Peyer's patch (tissue), 4 donors: Measurements from ENCODE around the gene DDX31. TPM values are rescaled to one million over a fixed set of nuclear protein-coding genes. Genes with fewer than 3 reads are reported as not detected.

Experiments used
- DNase-seq, 3 donors: peaks; one replicate each; pipeline ENCODE4 v3.0.0-alpha.2; 2017 to 2019
- H3K27ac ChIP-seq, 4 donors: fragments of 200-600 bp; sonication (generic); one replicate each; pipeline ENCODE4 v1.5.1; 2016 to 2019
- H3K27me3 ChIP-seq, 2 donors: fragments of 200-600 bp; sonication (generic); one replicate each; pipeline ENCODE4 v1.5.1; 2019
- H3K36me3 ChIP-seq, 3 donors: fragments of 200-600 bp; sonication (generic); one replicate each; pipeline ENCODE4 v1.5.1; 2016 to 2019
- H3K4me1 ChIP-seq, 4 donors: fragments of 200-600 bp; sonication (generic); one replicate each; pipeline ENCODE4 v1.5.1; 2016 to 2019
- H3K4me3 ChIP-seq, 4 donors: fragments of 200-600 bp; sonication (generic); 1 replicate in 3 of 4; 2 replicates in 1 of 4; pipeline ENCODE4 v1.5.1; 2016 to 2019; ENCODE audit warnings: mild to moderate bottlenecking in 1 of 4
- H3K9me3 ChIP-seq, 4 donors: fragments of 200-600 bp; sonication (generic); one replicate each; pipeline ENCODE4 v1.5.1; 2016 to 2019; ENCODE audit warnings: mild to moderate bottlenecking in 1 of 4
- CTCF ChIP-seq, 6 experiments: fragments of 450-650 bp in 4 of 6; fragments of 200-600 bp in 2 of 6; sonication (generic) in 1 of 6; IDR thresholded peaks; one replicate each; pipeline ENCODE4 v1.5.1; 2017 to 2019; ENCODE audit warnings: antibody characterized with exemption in 6 of 6, mild to moderate bottlenecking in 3 of 6, moderate library complexity in 1 of 6
- POLR2A ChIP-seq, 2 donors: fragments of 450-650 bp; IDR thresholded peaks; one replicate each; pipeline ENCODE4 v1.5.1; 2017; ENCODE audit warnings: antibody characterized with exemption in 2 of 2, mild to moderate bottlenecking in 2 of 2, moderate library complexity in 2 of 2
- total RNA-seq, 4 donors: library from RNA; depleted of rRNA; stranded (reverse); fragments of >200 nt; gene quantifications; one replicate each; pipeline ENCODE4 v1.1.0, GENCODE V29; 2016

Gene DDX31
- total RNA-seq, 4 donors from 2014 or later = 4.9 to 14.0 (median 9.0) TPM

DNA sequence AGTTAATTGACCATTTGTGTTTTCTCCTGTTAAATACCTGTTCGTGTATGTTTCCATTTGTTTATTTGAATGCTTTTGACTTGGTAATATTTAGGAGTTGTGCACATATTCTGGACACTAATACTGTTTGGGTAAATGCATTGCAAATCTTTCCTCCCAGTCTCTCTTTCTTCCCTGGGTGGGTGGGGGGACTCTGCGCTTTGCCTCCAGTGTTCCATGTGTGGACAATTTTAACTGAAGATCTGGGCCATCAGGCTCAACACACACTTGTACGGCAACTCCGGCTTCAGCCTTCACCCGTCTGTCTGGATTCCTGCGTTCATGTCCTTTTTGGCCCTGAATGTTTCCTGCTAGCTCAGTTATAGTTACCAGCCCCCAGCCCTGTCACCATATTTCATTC, 40.5 kb upstream of the DDX31 start:
- H3K27me3 ChIP-seq = no peaks in the 10 kb centered on the region
- TF ChIP-seq POLR2A (IDR thresholded peaks at IDR 0.05) (no peak), CTCF (IDR thresholded peaks at IDR 0.05) (no peak)
- H3K4me3 ChIP-seq = no peak overlapping the region
- H3K9me3 ChIP-seq = no peaks in the 10 kb centered on the region
- no peaks in the 10 kb centered on the region for H3K36me3 ChIP-seq
- DNase-seq = no peak
- no peak overlapping the region for H3K27ac ChIP-seq
- H3K4me1 ChIP-seq = no peaks in the 10 kb centered on the region

DNA sequence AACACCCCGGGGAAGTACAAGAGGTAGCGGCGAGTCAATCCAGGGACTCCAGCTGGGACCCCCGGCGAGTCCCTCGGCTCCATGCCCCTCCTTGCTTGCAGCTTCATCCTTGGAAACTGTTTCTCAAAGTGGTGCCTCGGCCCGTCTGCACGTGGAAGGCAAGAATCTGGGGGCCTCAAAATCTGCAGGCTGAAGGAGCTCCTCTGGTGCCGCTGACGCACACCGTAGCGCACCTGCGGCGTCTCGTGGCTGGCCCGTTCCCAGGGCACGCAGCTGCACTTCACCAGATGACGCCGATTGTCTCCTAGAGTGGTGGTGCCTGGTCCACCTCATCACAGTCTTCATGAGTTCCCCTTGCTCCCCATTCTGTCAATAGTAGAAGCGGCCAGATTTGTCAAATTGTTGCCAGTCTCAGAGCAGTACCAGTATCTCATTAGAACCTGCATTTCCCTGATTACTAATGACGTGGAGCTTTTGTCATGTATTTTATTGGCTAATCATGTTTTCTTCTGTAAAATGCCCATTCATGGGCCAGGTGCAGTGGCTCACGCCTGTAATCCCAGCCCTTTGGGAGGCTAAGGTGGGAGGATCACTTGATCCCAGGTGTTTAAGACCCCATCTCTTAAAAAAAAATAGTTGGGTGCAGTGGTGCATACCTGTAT, 39.1 kb upstream of the DDX31 start:
- TF ChIP-seq CTCF (IDR thresholded peaks at IDR 0.05) = no peak
- TF ChIP-seq POLR2A (IDR thresholded peaks at IDR 0.05) = no peak
- H3K4me3 ChIP-seq = no peak overlapping the region
- DNase-seq = no peak
- no peaks in the 10 kb centered on the region for H3K4me1 ChIP-seq
- H3K27me3 ChIP-seq = no peaks in the 10 kb centered on the region
- H3K27ac ChIP-seq = no peak overlapping the region
- no peaks in the 10 kb centered on the region for H3K36me3 ChIP-seq
- H3K9me3 ChIP-seq = no peaks in the 10 kb centered on the region

GRCh38 chr9:132708239-132708638, 38.5 kb upstream of the DDX31 start:
- H3K27me3 ChIP-seq = no peaks in the 10 kb centered on the region
- H3K36me3 ChIP-seq = no peaks in the 10 kb centered on the region
- DNase-seq = no peak

GRCh38 chr9:132703336-132703735, 33.6 kb upstream of the DDX31 start:
- H3K27ac ChIP-seq = no peak overlapping the region
- no peaks in the 10 kb centered on the region for H3K4me1 ChIP-seq
- no peak overlapping the region for H3K4me3 ChIP-seq
- TF ChIP-seq CTCF (IDR thresholded peaks at IDR 0.05) = no peak
- no peak for DNase-seq
- no peaks in the 10 kb centered on the region for H3K36me3 ChIP-seq
- H3K9me3 ChIP-seq = no peaks in the 10 kb centered on the region
- H3K27me3 ChIP-seq = no peaks in the 10 kb centered on the region

More at GRCh38 chr9:132708239-132708638, 38.5 kb upstream of the DDX31 start:
- H3K9me3 ChIP-seq = no peaks in the 10 kb centered on the region
- no peaks in the 10 kb centered on the region for H3K4me1 ChIP-seq
- no peak overlapping the region for H3K27ac ChIP-seq
- TF ChIP-seq CTCF (IDR thresholded peaks at IDR 0.05) (no peak), POLR2A (IDR thresholded peaks at IDR 0.05) (no peak)
- H3K4me3 ChIP-seq = no peak overlapping the region

- Histone ChIP-seq H3K9me3 (peaks cover 0 to 3% (median 0%) of the 10 kb centered on the region in 4 donors), H3K36me3 (no peaks in the 10 kb centered on the region), H3K4me1 (no peaks in the 10 kb centered on the region), H3K27ac (no peak overlapping the region), H3K4me3 (no peak overlapping the region), H3K27me3 (no peaks in the 10 kb centered on the region)
- DNase-seq = no peak
- TF ChIP-seq CTCF (IDR thresholded peaks at IDR 0.05) = no peak
- no peak for TF ChIP-seq POLR2A (IDR thresholded peaks at IDR 0.05)
Measured at GRCh38 chr9:132702254-132702653, 32.5 kb upstream of the DDX31 start.

GRCh38 chr9:132699956-132700355, 30.2 kb upstream of the DDX31 start:
- Histone ChIP-seq H3K4me3 (no peak overlapping the region), H3K36me3 (no peaks in the 10 kb centered on the region), H3K4me1 (no peaks in the 10 kb centered on the region), H3K27me3 (no peaks in the 10 kb centered on the region), H3K9me3 (peaks cover 0 to 6% (median 0%) of the 10 kb centered on the region in 4 donors), H3K27ac (no peak overlapping the region)
- DNase-seq = no peak
- TF ChIP-seq CTCF (IDR thresholded peaks at IDR 0.05) (no peak), POLR2A (IDR thresholded peaks at IDR 0.05) (no peak)
